Activated gamma-delta T cell treated with Interleukin-2 at 50 U/mL for 16 hours (primary cell): Measurements from ENCODE around the gene STARD5.
A peak's percentile ranks its signal among the peaks of the same experiment; 100 is the strongest.

Source experiments
- DNase-seq: peaks from one replicate; pipeline ENCODE4 v3.0.0-alpha.2; 2020

The STARD5 gene

GRCh38 chr15:81270781-81271491 lies 53.0 kb downstream of the STARD5 start:
- no peak for DNase-seq

- no peak for DNase-seq
These were observed 53.8 kb downstream of the STARD5 start for GRCh38 chr15:81270188-81270587.

GRCh38 chr15:81268881-81269601 lies 54.9 kb downstream of the STARD5 start:
- no peak for DNase-seq

- no peak for DNase-seq
These were observed 55.6 kb downstream of the STARD5 start for GRCh38 chr15:81268340-81268739.

GRCh38 chr15:81265944-81266775 lies 57.8 kb downstream of the STARD5 start:
- DNase-seq = peak; percentile 84

GRCh38 chr15:81265256-81265943 lies 58.5 kb downstream of the STARD5 start:
- no peak for DNase-seq

- DNase-seq = no peak
These were observed 59.7 kb downstream of the STARD5 start for GRCh38 chr15:81264072-81264857.

- DNase-seq = no peak
These were observed 60.5 kb downstream of the STARD5 start for GRCh38 chr15:81263477-81263876.

- no peak for DNase-seq
These were observed 62.6 kb downstream of the STARD5 start for GRCh38 chr15:81261172-81261811.

GRCh38 chr15:81259760-81260298 lies 64.1 kb downstream of the STARD5 start:
- no peak for DNase-seq
